Tibial artery (tissue), 4 donors: ENCODE measurements around the gene ENKUR.

Experiments
- DNase-seq, 2 donors: peaks; one replicate each; pipeline ENCODE4 v3.0.0-alpha.2; 2019
- H3K27ac ChIP-seq, 2 donors: fragments of 200-600 bp; sonication (generic) in 1 of 2; 1 replicate in 1 of 2; 2 replicates in 1 of 2; pipeline ENCODE4 v1.5.1; 2018 to 2019; ENCODE audit warnings: mild to moderate bottlenecking in 1 of 2
- H3K27me3 ChIP-seq, 2 donors: fragments of 200-600 bp; sonication (generic) in 1 of 2; one replicate each; pipeline versions ENCODE4 v1.5.1 to v1.6.0; 2016 to 2019
- H3K36me3 ChIP-seq, 3 donors: fragments of 200-600 bp; sonication (generic) in 2 of 3; one replicate each; pipeline ENCODE4 v1.5.1; 2016 to 2019; ENCODE audit warnings: mild to moderate bottlenecking in 2 of 3
- H3K4me1 ChIP-seq, 4 donors: fragments of 200-600 bp; sonication (generic) in 2 of 4; 1 replicate in 3 of 4; 2 replicates in 1 of 4; pipeline ENCODE4 v1.5.1; 2016 to 2019
- H3K4me3 ChIP-seq, 2 donors: fragments of 200-600 bp; sonication (generic) in 1 of 2; 1 replicate in 1 of 2; 2 replicates in 1 of 2; pipeline ENCODE4 v1.5.1; 2018 to 2019; ENCODE audit warnings: mild to moderate bottlenecking in 2 of 2
- H3K9me3 ChIP-seq, 3 donors: fragments of 200-600 bp; sonication (generic) in 1 of 3; one replicate each; pipeline ENCODE4 v1.5.1; 2016 to 2019
- CTCF ChIP-seq, 2 experiments: fragments of 200-600 bp in 1 of 2; fragments of 450-650 bp in 1 of 2; IDR thresholded peaks; one replicate each; pipeline ENCODE4 v1.5.1; 2017 to 2019; ENCODE audit warnings: antibody characterized with exemption in 2 of 2, mild to moderate bottlenecking in 1 of 2, moderate library complexity in 1 of 2
- intact Hi-C: fragments of 100-400 bp; cut with DNase I; formaldehyde crosslinking; loops from one replicate; pipeline ENCODE4 v1.15.0; 2023; ENCODE audit warnings: low total_unique reads

Gene ENKUR

GRCh38 chr10:24983946-24984345, 32.0 kb downstream of the ENKUR start:
- TF ChIP-seq CTCF (IDR thresholded peaks at IDR 0.05) = no peak
- no peaks in the 10 kb centered on the region for H3K36me3 ChIP-seq
- no peak overlapping the region for H3K4me3 ChIP-seq
- no peak for DNase-seq
- no peaks in the 10 kb centered on the region for H3K9me3 ChIP-seq
- intact Hi-C loops = no loop called here
- no peaks in the 10 kb centered on the region for H3K4me1 ChIP-seq
- H3K27ac ChIP-seq = no peak overlapping the region
- H3K27me3 ChIP-seq = no peaks in the 10 kb centered on the region

GRCh38 chr10:24983130-24983529, 32.8 kb downstream of the ENKUR start:
- no peak overlapping the region for H3K27ac ChIP-seq
- no peaks in the 10 kb centered on the region for H3K4me1 ChIP-seq
- no peak overlapping the region for H3K4me3 ChIP-seq
- no peak for DNase-seq
- no peaks in the 10 kb centered on the region for H3K9me3 ChIP-seq
- intact Hi-C loops = no loop called here
- TF ChIP-seq CTCF (IDR thresholded peaks at IDR 0.05) = no peak
- no peaks in the 10 kb centered on the region for H3K36me3 ChIP-seq
- no peaks in the 10 kb centered on the region for H3K27me3 ChIP-seq

GRCh38 chr10:24982319-24983112, 33.4 kb downstream of the ENKUR start:
- H3K27ac ChIP-seq = no peak overlapping the region
- no peak for DNase-seq
- H3K9me3 ChIP-seq = no peaks in the 10 kb centered on the region
- H3K4me3 ChIP-seq = no peak overlapping the region
- no peaks in the 10 kb centered on the region for H3K36me3 ChIP-seq
- no peak for TF ChIP-seq CTCF (IDR thresholded peaks at IDR 0.05)
- no peaks in the 10 kb centered on the region for H3K4me1 ChIP-seq
- H3K27me3 ChIP-seq = no peaks in the 10 kb centered on the region
- intact Hi-C loops = no loop called here

- Histone ChIP-seq H3K4me3 (no peak overlapping the region), H3K27ac (no peak overlapping the region), H3K4me1 (no peaks in the 10 kb centered on the region), H3K9me3 (no peaks in the 10 kb centered on the region), H3K36me3 (no peaks in the 10 kb centered on the region), H3K27me3 (no peaks in the 10 kb centered on the region)
- intact Hi-C loops = no loop called here
- TF ChIP-seq CTCF (IDR thresholded peaks at IDR 0.05) = no peak
- no peak for DNase-seq
Observed at GRCh38 chr10:24981161-24981710, 34.7 kb downstream of the ENKUR start.

- Histone ChIP-seq H3K9me3 (no peaks in the 10 kb centered on the region), H3K4me3 (no peak overlapping the region), H3K27ac (no peak overlapping the region), H3K36me3 (no peaks in the 10 kb centered on the region), H3K27me3 (no peaks in the 10 kb centered on the region), H3K4me1 (peaks cover 0 to 7% (median 2%) of the 10 kb centered on the region in 4 donors)
- no peak for DNase-seq
- intact Hi-C loops = no loop called here
- TF ChIP-seq CTCF (IDR thresholded peaks at IDR 0.05) = no peak
Observed at GRCh38 chr10:24979685-24980084, 36.3 kb downstream of the ENKUR start.
